ENCODE measurements around the gene WWOX. TPM values are rescaled to one million over a fixed set of nuclear protein-coding genes. Genes with fewer than 3 reads are reported as not detected.

WWOX gene
- total and polyA plus RNA-seq, 3 experiments from 2014 or later: 17.2 to 18.6 (median 18.2) TPM

DNA sequence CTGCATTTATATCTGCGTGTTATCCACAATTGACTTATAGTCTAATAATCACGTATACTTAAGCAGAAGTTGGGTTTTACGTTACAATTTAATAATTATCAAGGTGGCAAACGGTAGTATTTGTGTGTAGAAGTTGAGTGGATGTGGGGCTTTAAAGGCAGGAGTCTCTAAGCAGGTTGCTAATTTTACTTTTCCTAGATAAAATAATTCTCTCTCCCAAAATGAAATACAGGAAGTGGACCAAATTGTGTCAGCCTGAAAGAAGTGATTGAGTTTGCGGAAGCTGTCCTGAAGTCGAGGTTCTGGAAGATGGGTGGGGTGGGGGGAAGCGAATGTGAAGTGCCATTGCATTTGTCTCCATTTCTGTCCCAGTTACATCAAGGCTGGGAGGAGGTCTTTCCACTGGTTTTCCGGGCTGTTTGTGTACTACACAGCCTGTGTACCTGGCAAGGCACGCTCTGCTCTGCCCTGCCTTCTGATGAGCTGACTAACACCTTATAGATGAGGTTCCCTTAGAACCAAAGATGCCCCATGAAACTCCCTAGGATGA is 385.1 kb downstream of the WWOX start:
- H3K9me3 Mint-ChIP-seq: no peaks in the 10 kb centered on the region
- Histone ChIP-seq H3K4me1 (ENCODE audit: insufficient read depth, low read length) (no peaks in the 10 kb centered on the region), H3K4me3 (ENCODE audit: low read length) (no peak overlapping the region), H3K9me3 (ENCODE audit: low read length) (no peaks in the 10 kb centered on the region), H3K27ac (ENCODE audit: low read depth, low read length) (no peak overlapping the region), H3K36me3 (ENCODE audit: insufficient read depth, low read length) (no peaks in the 10 kb centered on the region), H3K27me3 (ENCODE audit: insufficient read depth, low read length, poor library complexity, severe bottlenecking) (no peaks in the 10 kb centered on the region)
- ChIA-PET POLR2A (no interaction called here), CTCF (no interaction called here)
- no peaks in the 10 kb centered on the region for H3K4me1 Mint-ChIP-seq
- H3K27ac Mint-ChIP-seq: no peak overlapping the region
- H3K27me3 Mint-ChIP-seq: no peaks in the 10 kb centered on the region
- DNase-seq: no peak
- no peaks in the 10 kb centered on the region for H3K36me3 Mint-ChIP-seq
- no peak overlapping the region for H3K4me3 Mint-ChIP-seq

DNA sequence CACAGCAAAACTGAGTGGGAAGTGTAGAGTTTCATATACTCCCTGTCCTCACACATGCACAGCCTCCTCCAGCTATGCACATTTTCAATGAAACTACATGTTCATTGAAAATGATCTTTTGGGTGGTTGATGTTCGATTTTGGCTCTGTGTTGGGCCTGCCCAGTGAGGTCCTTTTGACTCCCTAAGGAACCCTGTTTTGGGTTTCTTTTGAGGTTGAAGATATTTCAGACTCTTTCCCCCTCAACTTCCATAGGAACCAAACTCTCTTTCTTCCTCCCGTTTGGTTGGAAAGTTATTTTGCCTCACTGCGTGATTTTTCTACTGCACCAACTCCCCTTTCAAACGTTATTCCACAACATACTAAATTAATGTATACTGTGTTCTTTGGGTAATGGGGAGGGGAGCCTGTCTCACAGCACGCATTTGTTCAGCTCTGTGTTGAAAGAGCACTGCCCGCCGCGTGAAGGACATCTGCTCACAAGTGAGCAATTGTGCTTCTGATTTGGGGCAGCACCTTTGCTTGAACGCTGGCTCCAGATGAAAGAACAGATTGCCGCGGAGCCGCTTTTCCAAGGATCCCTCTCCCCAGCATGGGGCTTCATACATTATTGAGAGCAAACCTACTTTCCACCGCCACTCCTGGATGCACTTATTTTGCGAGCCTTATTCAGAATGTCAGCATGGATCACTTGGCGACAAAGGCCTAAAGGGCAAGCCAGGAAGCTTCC is 385.9 kb downstream of the WWOX start:
- Histone ChIP-seq H3K4me3 (ENCODE audit: low read length) (no peak overlapping the region), H3K27ac (ENCODE audit: low read depth, low read length) (no peak overlapping the region), H3K4me1 (ENCODE audit: insufficient read depth, low read length) (no peaks in the 10 kb centered on the region), H3K36me3 (ENCODE audit: insufficient read depth, low read length) (no peaks in the 10 kb centered on the region), H3K27me3 (ENCODE audit: insufficient read depth, low read length, poor library complexity, severe bottlenecking) (no peaks in the 10 kb centered on the region), H3K9me3 (ENCODE audit: low read length) (no peaks in the 10 kb centered on the region)
- H3K9me3 Mint-ChIP-seq: no peaks in the 10 kb centered on the region
- DNase-seq: no peak
- H3K4me1 Mint-ChIP-seq: no peaks in the 10 kb centered on the region
- H3K27me3 Mint-ChIP-seq: no peaks in the 10 kb centered on the region
- POLR2A ChIA-PET: no interaction called here
- H3K27ac Mint-ChIP-seq: no peak overlapping the region
- no peak overlapping the region for H3K4me3 Mint-ChIP-seq
- no peaks in the 10 kb centered on the region for H3K36me3 Mint-ChIP-seq
- CTCF ChIA-PET: no interaction called here

GRCh38 chr16:78485917-78486257 is 386.4 kb downstream of the WWOX start:
- no peak for DNase-seq
- Mint-ChIP-seq H3K27ac (no peak overlapping the region), H3K4me1 (no peaks in the 10 kb centered on the region), H3K36me3 (peaks cover 0 to under 1% (median 0%) of the 10 kb centered on the region in 3 donors), H3K27me3 (no peaks in the 10 kb centered on the region), H3K9me3 (no peaks in the 10 kb centered on the region), H3K4me3 (no peak overlapping the region)
- Histone ChIP-seq H3K4me3 (ENCODE audit: low read length) (no peak overlapping the region), H3K36me3 (ENCODE audit: insufficient read depth, low read length) (no peaks in the 10 kb centered on the region), H3K4me1 (ENCODE audit: insufficient read depth, low read length) (no peaks in the 10 kb centered on the region), H3K27ac (ENCODE audit: low read depth, low read length) (no peak overlapping the region), H3K27me3 (ENCODE audit: insufficient read depth, low read length, poor library complexity, severe bottlenecking) (no peaks in the 10 kb centered on the region), H3K9me3 (ENCODE audit: low read length) (no peaks in the 10 kb centered on the region)
- ChIA-PET CTCF (no interaction called here), POLR2A (no interaction called here)

- no peaks in the 10 kb centered on the region for H3K9me3 Mint-ChIP-seq
- Histone ChIP-seq H3K27ac (ENCODE audit: low read depth, low read length) (no peak overlapping the region), H3K9me3 (ENCODE audit: low read length) (no peaks in the 10 kb centered on the region), H3K27me3 (ENCODE audit: insufficient read depth, low read length, poor library complexity, severe bottlenecking) (no peaks in the 10 kb centered on the region), H3K4me1 (ENCODE audit: insufficient read depth, low read length) (no peaks in the 10 kb centered on the region), H3K36me3 (ENCODE audit: insufficient read depth, low read length) (no peaks in the 10 kb centered on the region), H3K4me3 (ENCODE audit: low read length) (no peak overlapping the region)
- no peak overlapping the region for H3K4me3 Mint-ChIP-seq
- no peak overlapping the region for H3K27ac Mint-ChIP-seq
- H3K36me3 Mint-ChIP-seq: peaks cover 0 to 7% (median 2%) of the 10 kb centered on the region in 3 donors
- ChIA-PET CTCF (interaction anchor here (1.0 kb wide), 1 partner anchor 12 kb away, joined by 3 read pairs; no protein-coding TSS in a partner anchor), POLR2A (no interaction called here)
- DNase-seq: no peak
- H3K4me1 Mint-ChIP-seq: no peaks in the 10 kb centered on the region
- no peaks in the 10 kb centered on the region for H3K27me3 Mint-ChIP-seq
These were observed 388.0 kb downstream of the WWOX start for GRCh38 chr16:78487471-78487870.

- ChIA-PET CTCF (no interaction called here), POLR2A (no interaction called here)
- Histone ChIP-seq H3K27ac (ENCODE audit: low read depth, low read length) (no peak overlapping the region), H3K36me3 (ENCODE audit: insufficient read depth, low read length) (no peaks in the 10 kb centered on the region), H3K27me3 (ENCODE audit: insufficient read depth, low read length, poor library complexity, severe bottlenecking) (no peaks in the 10 kb centered on the region), H3K9me3 (ENCODE audit: low read length) (no peaks in the 10 kb centered on the region), H3K4me1 (ENCODE audit: insufficient read depth, low read length) (no peaks in the 10 kb centered on the region), H3K4me3 (ENCODE audit: low read length) (no peak overlapping the region)
- DNase-seq: no peak
- no peaks in the 10 kb centered on the region for H3K4me1 Mint-ChIP-seq
- no peaks in the 10 kb centered on the region for H3K27me3 Mint-ChIP-seq
- H3K4me3 Mint-ChIP-seq: no peak overlapping the region
- H3K36me3 Mint-ChIP-seq: peaks cover 0 to 7% (median 6%) of the 10 kb centered on the region in 3 donors
- no peaks in the 10 kb centered on the region for H3K9me3 Mint-ChIP-seq
- peak overlapping the region in 1 of 8 donors; percentile 14 for H3K27ac Mint-ChIP-seq
These were observed 389.6 kb downstream of the WWOX start for GRCh38 chr16:78489072-78489471.

DNA sequence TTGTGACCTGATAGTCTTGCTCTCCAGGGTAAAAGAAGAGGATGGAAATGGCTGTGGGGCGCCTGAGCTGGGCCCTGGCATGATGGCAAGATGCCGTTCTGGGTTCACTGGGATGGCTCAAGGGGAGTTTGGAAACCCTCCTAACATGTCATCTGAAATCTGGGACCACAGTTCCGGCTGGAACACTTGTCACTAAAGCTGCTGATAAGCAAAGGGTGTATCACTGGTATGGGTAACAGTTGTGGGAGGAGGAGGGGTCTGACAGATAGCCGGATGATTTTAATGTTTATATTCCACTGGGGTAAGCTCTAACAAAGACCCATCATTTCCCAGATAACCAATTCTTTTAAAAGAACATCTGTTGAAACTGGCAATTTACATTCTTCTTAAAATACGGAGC is 390.2 kb downstream of the WWOX start:
- Mint-ChIP-seq H3K36me3 (peaks cover 0 to 7% (median 6%) of the 10 kb centered on the region in 3 donors), H3K9me3 (no peaks in the 10 kb centered on the region), H3K4me3 (no peak overlapping the region), H3K27ac (no peak overlapping the region), H3K27me3 (no peaks in the 10 kb centered on the region), H3K4me1 (no peaks in the 10 kb centered on the region)
- Histone ChIP-seq H3K9me3 (ENCODE audit: low read length) (no peaks in the 10 kb centered on the region), H3K36me3 (ENCODE audit: insufficient read depth, low read length) (no peaks in the 10 kb centered on the region), H3K4me1 (ENCODE audit: insufficient read depth, low read length) (no peaks in the 10 kb centered on the region), H3K4me3 (ENCODE audit: low read length) (no peak overlapping the region), H3K27ac (ENCODE audit: low read depth, low read length) (no peak overlapping the region), H3K27me3 (ENCODE audit: insufficient read depth, low read length, poor library complexity, severe bottlenecking) (no peaks in the 10 kb centered on the region)
- DNase-seq: no peak
- ChIA-PET POLR2A (no interaction called here), CTCF (no interaction called here)

DNA sequence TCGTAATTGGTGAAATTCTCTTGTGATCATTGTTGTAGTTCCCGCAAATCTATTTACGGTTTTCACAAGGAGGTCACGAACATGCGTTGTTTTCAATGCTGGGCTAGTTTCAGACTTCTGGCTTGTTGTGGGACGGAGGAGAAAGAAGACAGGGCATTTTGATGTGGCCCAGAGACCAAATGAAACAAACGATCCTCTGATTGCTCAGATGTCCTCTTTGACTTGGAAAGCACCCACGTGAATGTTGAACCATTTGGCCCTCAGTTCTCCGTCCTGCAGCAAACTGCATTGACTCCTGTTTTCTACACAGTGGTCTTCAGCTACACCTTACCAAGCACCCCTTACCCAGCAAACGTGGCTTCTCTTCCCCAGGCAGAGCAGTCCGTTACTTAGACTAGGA is 391.0 kb downstream of the WWOX start:
- Mint-ChIP-seq H3K4me1 (no peaks in the 10 kb centered on the region), H3K9me3 (no peaks in the 10 kb centered on the region), H3K4me3 (no peak overlapping the region), H3K36me3 (peaks cover 0 to 7% (median 6%) of the 10 kb centered on the region in 3 donors), H3K27me3 (no peaks in the 10 kb centered on the region), H3K27ac (no peak overlapping the region)
- no peaks in the 10 kb centered on the region for H3K9me3 ChIP-seq (ENCODE audit: low read length)
- no peak overlapping the region for H3K4me3 ChIP-seq (ENCODE audit: low read length)
- CTCF ChIA-PET: no interaction called here
- POLR2A ChIA-PET: no interaction called here
- no peak overlapping the region for H3K27ac ChIP-seq (ENCODE audit: low read depth, low read length)
- no peaks in the 10 kb centered on the region for H3K36me3 ChIP-seq (ENCODE audit: insufficient read depth, low read length)
- H3K4me1 ChIP-seq (ENCODE audit: insufficient read depth, low read length): no peaks in the 10 kb centered on the region
- H3K27me3 ChIP-seq (ENCODE audit: insufficient read depth, low read length, poor library complexity, severe bottlenecking): no peaks in the 10 kb centered on the region
- no peak for DNase-seq

DNA sequence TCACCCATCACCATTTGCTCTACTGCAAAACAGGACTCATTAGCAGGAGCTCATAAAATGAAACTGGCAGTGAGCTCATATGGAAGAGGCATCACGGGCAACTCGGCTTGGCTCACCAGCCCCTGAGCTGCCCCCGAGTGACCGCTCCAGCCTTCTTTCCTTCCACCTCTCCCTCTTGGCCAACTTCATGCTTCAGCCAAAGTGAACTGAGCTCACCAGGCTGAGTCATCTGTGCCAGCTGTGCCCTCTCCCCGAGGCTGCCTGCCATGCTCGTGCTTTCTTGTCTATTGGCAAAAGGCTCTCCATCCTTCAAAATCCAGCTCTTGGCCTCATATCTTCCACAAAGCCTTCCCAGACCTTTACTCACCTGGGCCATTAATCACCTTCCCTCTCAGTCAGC is 391.4 kb downstream of the WWOX start:
- Histone ChIP-seq H3K27ac (ENCODE audit: low read depth, low read length) (no peak overlapping the region), H3K27me3 (ENCODE audit: insufficient read depth, low read length, poor library complexity, severe bottlenecking) (no peaks in the 10 kb centered on the region), H3K4me3 (ENCODE audit: low read length) (no peak overlapping the region), H3K36me3 (ENCODE audit: insufficient read depth, low read length) (no peaks in the 10 kb centered on the region), H3K9me3 (ENCODE audit: low read length) (no peaks in the 10 kb centered on the region), H3K4me1 (ENCODE audit: insufficient read depth, low read length) (no peaks in the 10 kb centered on the region)
- ChIA-PET CTCF (no interaction called here), POLR2A (no interaction called here)
- DNase-seq: no peak
- Mint-ChIP-seq H3K9me3 (no peaks in the 10 kb centered on the region), H3K27ac (no peak overlapping the region), H3K4me3 (no peak overlapping the region), H3K4me1 (no peaks in the 10 kb centered on the region), H3K27me3 (no peaks in the 10 kb centered on the region), H3K36me3 (peaks cover 0 to 7% (median 6%) of the 10 kb centered on the region in 3 donors)
